ENCODE data around the gene CUL2. TPM values are rescaled to one million over a fixed set of nuclear protein-coding genes. Genes with fewer than 3 reads are reported as not detected.

Gene CUL2
- total and polyA plus RNA-seq, 2 experiments from 2014 or later = 17.2 to 38.3 TPM

GRCh38 chr10:34964166-34964800 lies 125.9 kb downstream of the CUL2 start (continued):
- no peak for TF ChIP-seq ZNF462 (CRISPR knock-in tag; IDR thresholded peaks at IDR 0.05)
- TF ChIP-seq ETS1 (IDR thresholded peaks at IDR 0.05) = no peak
- TF ChIP-seq NANOG (IDR thresholded peaks at IDR 0.05; ENCODE audit: borderline replicate concordance) = no peak
- no peak for TF ChIP-seq CREB1 (CRISPR knock-in tag; IDR thresholded peaks at IDR 0.05; ENCODE audit: low read depth)
- TF ChIP-seq, protein P1, sequence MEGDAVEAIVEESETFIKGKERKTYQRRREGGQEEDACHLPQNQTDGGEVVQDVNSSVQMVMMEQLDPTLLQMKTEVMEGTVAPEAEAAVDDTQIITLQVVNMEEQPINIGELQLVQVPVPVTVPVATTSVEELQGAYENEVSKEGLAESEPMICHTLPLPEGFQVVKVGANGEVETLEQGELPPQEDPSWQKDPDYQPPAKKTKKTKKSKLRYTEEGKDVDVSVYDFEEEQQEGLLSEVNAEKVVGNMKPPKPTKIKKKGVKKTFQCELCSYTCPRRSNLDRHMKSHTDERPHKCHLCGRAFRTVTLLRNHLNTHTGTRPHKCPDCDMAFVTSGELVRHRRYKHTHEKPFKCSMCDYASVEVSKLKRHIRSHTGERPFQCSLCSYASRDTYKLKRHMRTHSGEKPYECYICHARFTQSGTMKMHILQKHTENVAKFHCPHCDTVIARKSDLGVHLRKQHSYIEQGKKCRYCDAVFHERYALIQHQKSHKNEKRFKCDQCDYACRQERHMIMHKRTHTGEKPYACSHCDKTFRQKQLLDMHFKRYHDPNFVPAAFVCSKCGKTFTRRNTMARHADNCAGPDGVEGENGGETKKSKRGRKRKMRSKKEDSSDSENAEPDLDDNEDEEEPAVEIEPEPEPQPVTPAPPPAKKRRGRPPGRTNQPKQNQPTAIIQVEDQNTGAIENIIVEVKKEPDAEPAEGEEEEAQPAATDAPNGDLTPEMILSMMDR (conservative IDR thresholded peaks at IDR 0.05; ENCODE audit: low read depth in 2 of 2) = no peak
- no peak for TF ChIP-seq STAT1 (IDR thresholded peaks at IDR 0.05; ENCODE audit: unreplicated experiment)
- no peak for TF ChIP-seq JUNB (IDR thresholded peaks at IDR 0.05; ENCODE audit: unreplicated experiment)
- no peak for TF ChIP-seq ZNF331 (CRISPR knock-in tag; IDR thresholded peaks at IDR 0.05; ENCODE audit: low read depth)
- TF ChIP-seq EZH2phosphoT487 (IDR thresholded peaks at IDR 0.05; ENCODE audit: unreplicated experiment) = no peak

All from GM23338 (cell line).